ENCODE measurements around the gene METTL25B.

Gene METTL25B

DNA sequence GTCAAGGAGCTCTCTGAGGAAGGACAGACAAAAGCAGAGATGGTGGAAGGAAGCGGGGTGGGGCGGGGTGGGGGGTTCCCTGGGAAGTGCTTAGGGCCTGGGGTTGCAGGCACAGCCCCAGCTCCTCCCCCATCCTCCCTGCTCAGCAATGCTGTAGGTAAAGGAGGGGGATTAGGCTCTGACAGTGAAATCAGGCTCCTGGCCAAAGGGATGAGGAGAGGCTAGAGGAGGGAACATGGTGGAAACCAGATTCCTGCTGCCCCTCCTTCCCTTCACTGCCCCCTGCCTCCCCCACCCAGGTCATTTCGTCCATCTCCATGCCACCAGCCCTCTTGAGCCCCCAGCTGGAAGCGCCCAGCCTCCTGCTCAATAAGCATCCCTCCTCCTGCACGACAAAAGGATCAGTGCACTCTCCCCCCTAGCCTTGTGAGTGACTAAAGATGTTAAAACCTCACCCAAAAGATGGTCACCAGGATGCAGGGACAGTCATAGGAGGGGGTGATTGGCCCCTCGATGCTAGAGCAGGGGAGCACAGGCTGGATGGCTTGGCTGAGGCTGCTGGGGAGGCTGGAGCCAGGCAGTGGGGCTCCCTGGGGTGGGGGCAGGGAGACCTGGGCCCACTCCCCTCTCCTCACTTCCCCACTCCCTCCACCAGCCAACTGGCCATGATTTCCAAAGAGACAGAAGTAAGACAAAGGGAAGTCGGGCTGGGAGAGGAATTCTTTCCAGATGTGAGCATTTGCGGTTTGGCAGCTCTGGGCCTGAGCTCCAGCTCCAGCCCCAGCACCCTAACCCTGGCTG lies 20.7 kb upstream of the METTL25B start:
- TF ChIP-seq, protein P1, sequence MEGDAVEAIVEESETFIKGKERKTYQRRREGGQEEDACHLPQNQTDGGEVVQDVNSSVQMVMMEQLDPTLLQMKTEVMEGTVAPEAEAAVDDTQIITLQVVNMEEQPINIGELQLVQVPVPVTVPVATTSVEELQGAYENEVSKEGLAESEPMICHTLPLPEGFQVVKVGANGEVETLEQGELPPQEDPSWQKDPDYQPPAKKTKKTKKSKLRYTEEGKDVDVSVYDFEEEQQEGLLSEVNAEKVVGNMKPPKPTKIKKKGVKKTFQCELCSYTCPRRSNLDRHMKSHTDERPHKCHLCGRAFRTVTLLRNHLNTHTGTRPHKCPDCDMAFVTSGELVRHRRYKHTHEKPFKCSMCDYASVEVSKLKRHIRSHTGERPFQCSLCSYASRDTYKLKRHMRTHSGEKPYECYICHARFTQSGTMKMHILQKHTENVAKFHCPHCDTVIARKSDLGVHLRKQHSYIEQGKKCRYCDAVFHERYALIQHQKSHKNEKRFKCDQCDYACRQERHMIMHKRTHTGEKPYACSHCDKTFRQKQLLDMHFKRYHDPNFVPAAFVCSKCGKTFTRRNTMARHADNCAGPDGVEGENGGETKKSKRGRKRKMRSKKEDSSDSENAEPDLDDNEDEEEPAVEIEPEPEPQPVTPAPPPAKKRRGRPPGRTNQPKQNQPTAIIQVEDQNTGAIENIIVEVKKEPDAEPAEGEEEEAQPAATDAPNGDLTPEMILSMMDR (IDR thresholded peaks at IDR 0.05; ENCODE audit: insufficient read depth, low read length, missing control alignments), result no peak
- CTCF ChIA-PET, result interaction anchor here (0.5 to 49.8 kb wide), 16 partner anchors 10 to 220 kb away, joined by 3 to 2951 read pairs (median 4); partner anchors contain the start of genes CRABP2, ISG20L2, METTL25B and NES
- POLR2A ChIA-PET, result interaction anchor here (1.1 to 1.4 kb wide), 2 partner anchors 21 to 34 kb away, joined by 3 to 4 read pairs; partner anchors contain the start of genes ISG20L2 and METTL25B
- no peak for DNase-seq (ENCODE audit: low read depth, low spot score)
- no peak overlapping the region for H3K4me3 ChIP-seq (ENCODE audit: low read depth, low read length)

DNA sequence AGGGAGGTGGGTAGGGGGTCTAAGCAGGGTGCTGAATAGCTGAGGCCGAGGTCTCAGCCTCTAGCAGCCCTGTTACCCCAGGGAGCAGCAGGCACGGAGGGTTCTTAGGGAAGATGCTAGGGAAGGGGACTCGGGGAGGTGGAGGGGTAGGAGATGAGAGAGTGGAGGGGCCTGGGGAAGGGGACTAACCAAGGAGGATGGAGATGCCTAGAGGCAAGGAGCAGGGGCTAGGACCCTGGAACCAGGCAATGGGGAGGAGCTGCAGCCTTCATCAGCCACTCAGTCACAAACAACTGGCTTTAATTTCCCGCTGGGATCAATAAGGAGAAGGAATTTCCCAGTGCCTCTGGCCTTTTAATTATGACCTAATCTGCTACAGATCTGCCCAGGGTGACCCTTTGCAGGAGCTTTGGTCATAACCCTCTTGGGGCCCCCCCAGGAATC lies 20.0 kb upstream of the METTL25B start:
- TF ChIP-seq, protein P1 (IDR thresholded peaks at IDR 0.05; ENCODE audit: insufficient read depth, low read length, missing control alignments), result no peak

DNA sequence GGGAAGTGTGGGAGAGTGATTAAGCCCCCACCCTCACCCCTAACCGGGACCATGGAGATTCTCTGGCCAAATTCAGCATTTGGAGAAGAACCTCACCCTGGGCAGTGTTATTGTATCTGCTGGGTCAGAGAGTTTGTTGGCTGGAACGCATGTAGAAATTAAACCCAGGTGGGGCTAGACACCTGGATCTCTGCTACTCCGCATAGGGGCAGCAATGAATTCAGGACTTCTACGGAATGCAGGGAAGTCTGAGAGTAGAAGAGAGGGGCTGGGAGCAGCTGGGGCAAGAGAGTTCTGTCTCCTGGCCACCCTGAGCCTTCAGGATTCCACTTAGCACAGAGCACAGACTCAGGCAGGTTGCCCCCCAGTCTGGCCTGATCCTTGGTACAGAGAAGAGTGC lies 19.2 kb upstream of the METTL25B start:
- TF ChIP-seq, protein P1 (IDR thresholded peaks at IDR 0.05; ENCODE audit: insufficient read depth, low read length, missing control alignments), result no peak
- POLR2A ChIA-PET, result no interaction called here
- DNase-seq (ENCODE audit: low read depth, low spot score), result no peak
- CTCF ChIA-PET, result interaction anchor here (0.9 to 49.8 kb wide), 4 partner anchors 8 to 50 kb away, joined by 4 to 2951 read pairs (median 1478); partner anchors contain the start of genes CRABP2, ISG20L2, METTL25B and NES
- no peak overlapping the region for H3K4me3 ChIP-seq (ENCODE audit: low read depth, low read length)

More for the DNA sequence above, 20.0 kb upstream of the METTL25B start:
- POLR2A ChIA-PET, result interaction anchor here (1.4 kb wide), 1 partner anchor 33 kb away, joined by 4 read pairs; no protein-coding TSS in a partner anchor
- CTCF ChIA-PET, result interaction anchor here (0.7 to 49.8 kb wide), 6 partner anchors 9 to 152 kb away, joined by 3 to 2951 read pairs (median 4); partner anchors contain the start of genes CRABP2, ISG20L2, METTL25B and NES
- no peak overlapping the region for H3K4me3 ChIP-seq (ENCODE audit: low read depth, low read length)
- DNase-seq (ENCODE audit: low read depth, low spot score), result no peak

DNA sequence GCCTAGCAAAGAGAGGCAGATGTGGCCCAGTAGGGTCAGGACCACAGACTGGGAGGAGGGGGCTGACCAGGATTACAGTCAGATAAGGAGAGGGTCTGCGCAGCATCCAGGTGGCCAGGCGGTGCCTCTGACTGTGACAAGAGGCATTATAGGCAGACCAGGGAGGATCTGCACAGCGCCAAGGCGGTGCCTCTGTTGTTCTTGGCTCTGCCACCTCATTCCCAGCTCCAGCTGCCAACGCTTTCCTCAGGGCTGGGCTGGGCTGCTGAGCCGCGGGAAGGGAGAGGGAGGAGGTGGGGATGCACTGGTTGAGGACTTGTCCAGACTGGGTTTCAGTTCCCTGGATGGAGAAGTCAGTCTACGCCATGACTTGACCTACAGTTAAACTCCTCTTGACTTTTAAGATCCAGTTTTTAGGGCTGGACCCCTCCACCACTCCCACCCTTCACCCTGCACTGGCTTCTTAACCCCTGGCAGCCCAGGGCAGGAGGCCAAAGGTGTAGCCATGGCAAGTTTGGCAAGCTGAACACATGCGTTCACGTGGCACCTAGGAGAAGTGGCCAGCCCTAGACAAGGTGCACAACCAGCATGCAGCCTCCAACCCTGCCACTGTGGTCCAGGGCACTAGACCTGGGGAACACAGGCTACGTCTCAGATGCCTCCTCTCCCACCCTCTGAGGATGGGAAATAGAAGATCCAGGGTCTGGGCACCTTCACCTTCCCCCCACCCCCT lies 18.3 kb upstream of the METTL25B start:
- CTCF ChIA-PET, result interaction anchor here (0.8 to 49.8 kb wide), 5 partner anchors 7 to 183 kb away, joined by 3 to 2951 read pairs (median 27); partner anchors contain the start of genes CRABP2, ISG20L2, METTL25B and NES
- no peak overlapping the region for H3K4me3 ChIP-seq (ENCODE audit: low read depth, low read length)
- DNase-seq (ENCODE audit: low read depth, low spot score), result no peak
- TF ChIP-seq, protein P1 (IDR thresholded peaks at IDR 0.05; ENCODE audit: insufficient read depth, low read length, missing control alignments), result no peak
- POLR2A ChIA-PET, result no interaction called here

DNA sequence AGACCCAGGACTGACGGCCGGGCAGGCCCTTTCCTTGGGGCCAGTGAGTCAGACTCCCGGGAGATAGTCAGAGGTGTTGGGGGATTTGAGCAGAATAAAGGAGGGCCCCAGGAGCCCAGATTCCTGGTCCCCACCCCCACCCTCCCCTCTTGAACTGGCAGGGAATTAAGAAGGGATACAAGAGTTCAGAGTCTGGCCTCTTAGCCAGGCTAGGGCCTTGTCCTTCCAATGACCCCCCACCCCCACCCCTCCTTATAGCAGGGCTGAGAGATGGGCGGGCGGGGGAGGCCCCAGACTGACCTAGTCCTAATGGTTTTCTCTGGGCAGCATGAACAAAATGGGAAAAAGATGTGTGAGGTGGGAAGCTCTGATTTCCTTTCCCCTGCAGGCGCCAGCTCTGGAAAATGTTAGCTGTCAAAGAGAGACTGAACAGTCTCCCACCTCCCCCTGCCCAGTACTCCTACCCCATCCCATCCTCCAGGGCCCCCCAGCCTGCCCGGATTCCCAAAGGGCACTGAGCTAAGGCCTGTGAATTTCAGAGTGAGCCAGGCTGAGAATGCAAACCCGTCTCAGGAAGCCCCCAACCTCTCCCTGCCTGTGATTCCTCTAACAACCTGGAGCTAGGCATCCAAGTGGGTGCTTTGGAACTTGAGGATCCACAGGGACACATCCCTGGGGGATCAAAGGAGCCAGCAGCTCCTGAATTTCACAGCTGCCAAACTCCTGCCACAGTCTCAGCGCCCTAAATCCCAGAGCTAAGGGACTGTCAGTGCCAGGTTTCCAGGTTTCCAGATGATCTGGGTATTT lies 17.1 kb upstream of the METTL25B start:
- no peak overlapping the region for H3K4me3 ChIP-seq (ENCODE audit: low read depth, low read length)
- TF ChIP-seq, protein P1 (IDR thresholded peaks at IDR 0.05; ENCODE audit: insufficient read depth, low read length, missing control alignments), result no peak
- DNase-seq (ENCODE audit: low read depth, low spot score), result no peak
- POLR2A ChIA-PET, result interaction anchor here (1.0 kb wide), 1 partner anchor 12 kb away, joined by 3 read pairs; no protein-coding TSS in a partner anchor
- CTCF ChIA-PET, result interaction anchor here (0.9 to 49.8 kb wide), 7 partner anchors 6 to 180 kb away, joined by 4 to 2951 read pairs (median 7); partner anchors contain the start of genes CRABP2, INSRR, ISG20L2 and METTL25B

Measured in AG04449 (cell line).